ENCODE measurements around the gene ECHS1.
"Not testable (repeated sequence)": the region's sequence is repeated elsewhere in the genome, so short reads cannot be mapped to it uniquely, and the experiment has no call there.

Gene ECHS1

GRCh38 chr10:133320852-133321422 is 52.2 kb downstream of the ECHS1 start:
- CTCF ChIA-PET: interaction anchor here (1.6 to 1.8 kb wide), 2 partner anchors 9 to 13 kb away, joined by 3 to 9 read pairs; no protein-coding TSS in a partner anchor
- H3K36me3 ChIP-seq (ENCODE audit: control insufficient read depth in 2 of 2, insufficient read depth in 1 of 2, low read length in 2 of 2); POLR2A ChIA-PET; H3K4me1 ChIP-seq (ENCODE audit: control insufficient read depth, insufficient read depth, low read length); H3K4me3 ChIP-seq (ENCODE audit: low read depth, low read length); H3K27ac ChIP-seq (ENCODE audit: extremely low read depth, low read depth, low read length); H3K9me3 ChIP-seq (ENCODE audit: control insufficient read depth, insufficient read depth, low read depth, low read length): not testable (repeated sequence)
- peak; percentile 49 for TF ChIP-seq SP2 (tag by site-specific recombination; IDR thresholded peaks at IDR 0.05)

- POLR2A ChIA-PET: no interaction called here
- no peaks in the 10 kb centered on the region for H3K36me3 ChIP-seq (ENCODE audit: control insufficient read depth in 2 of 2, insufficient read depth in 1 of 2, low read length in 2 of 2)
- CTCF ChIA-PET: interaction anchor here (1.1 to 1.6 kb wide), 3 partner anchors 9 to 175 kb away, joined by 3 to 7 read pairs (median 7); no protein-coding TSS in a partner anchor
- peak overlapping the region; percentile 48 for H3K4me3 ChIP-seq (ENCODE audit: low read depth, low read length)
- peak overlapping the region; percentile 74; the same call in 1 of the 2 replicates for H3K27ac ChIP-seq (ENCODE audit: extremely low read depth, low read depth, low read length)
- no peaks in the 10 kb centered on the region for H3K4me1 ChIP-seq (ENCODE audit: control insufficient read depth, insufficient read depth, low read length)
- H3K9me3 ChIP-seq (ENCODE audit: control insufficient read depth, insufficient read depth, low read depth, low read length): no peaks in the 10 kb centered on the region
- TF ChIP-seq ZFHX2 (tag by site-specific recombination; conservative IDR thresholded peaks at IDR 0.05) (peak; percentile 82), ZNF521 (tag by site-specific recombination; IDR thresholded peaks at IDR 0.05) (no peak), ZNF221 (tag by site-specific recombination; IDR thresholded peaks at IDR 0.05; ENCODE audit: borderline replicate concordance) (no peak), ZNF747 (tag by site-specific recombination; IDR thresholded peaks at IDR 0.05) (no peak), ZBTB49 (tag by site-specific recombination; IDR thresholded peaks at IDR 0.05; ENCODE audit: low read depth) (no peak), ZNF488 (tag by site-specific recombination; IDR thresholded peaks at IDR 0.05) (no peak), ZNF341 (tag by site-specific recombination; IDR thresholded peaks at IDR 0.05; ENCODE audit: low read depth) (peak; percentile 71), ZBTB26 (tag by site-specific recombination; optimal IDR thresholded peaks at IDR 0.05) (peak; percentile 88), ZNF777 (tag by site-specific recombination; IDR thresholded peaks at IDR 0.05; ENCODE audit: borderline replicate concordance) (peak; percentile 69; the same call in 1 of the 2 replicates), PRDM6 (tag by site-specific recombination; IDR thresholded peaks at IDR 0.05) (no peak), HOXA7 (CRISPR knock-in tag; IDR thresholded peaks at IDR 0.05; ENCODE audit: borderline replicate concordance) (no peak), ZNF266 (tag by site-specific recombination; IDR thresholded peaks at IDR 0.05; ENCODE audit: low read depth) (no peak), ZNF354C (tag by site-specific recombination; IDR thresholded peaks at IDR 0.05; ENCODE audit: borderline replicate concordance, low read depth) (no peak), ZBTB44 (tag by site-specific recombination; IDR thresholded peaks at IDR 0.05) (no peak), ZBTB8A (tag by site-specific recombination; IDR thresholded peaks at IDR 0.05) (peak; percentile 66), ZBTB17 (tag by site-specific recombination; IDR thresholded peaks at IDR 0.05) (peak; percentile 83), ZEB2 (tag by site-specific recombination; IDR thresholded peaks at IDR 0.05) (peak; percentile 95), ZNF623 (tag by site-specific recombination; IDR thresholded peaks at IDR 0.05) (no peak), SETDB1 (IDR thresholded peaks at IDR 0.05; ENCODE audit: insufficient read length, low read length) (no peak), KLF10 (tag by site-specific recombination; IDR thresholded peaks at IDR 0.05) (peak; percentile 72; the same call in 1 of the 2 replicates), ZSCAN23 (tag by site-specific recombination; IDR thresholded peaks at IDR 0.05) (0 out of 2 replicates have a peak, but pooled peaks have one; percentile 19), YY2 (tag by site-specific recombination; IDR thresholded peaks at IDR 0.05) (peak; percentile 64; the same call in 1 of the 2 replicates), WT1 (tag by site-specific recombination; IDR thresholded peaks at IDR 0.05) (peak; percentile 62), ZNF785 (tag by site-specific recombination; IDR thresholded peaks at IDR 0.05) (peak; percentile 62; the same call in 1 of the 2 replicates), ZXDB (tag by site-specific recombination; IDR thresholded peaks at IDR 0.05) (peak; percentile 73; the same call in 1 of the 2 replicates), ZNF175 (tag by site-specific recombination; IDR thresholded peaks at IDR 0.05) (no peak)
These were observed 54.5 kb downstream of the ECHS1 start for GRCh38 chr10:133318494-133319127.
